H9 (cell line): Measurements from ENCODE around the gene CA11. TPM values are rescaled to one million over a fixed set of nuclear protein-coding genes. Genes with fewer than 3 reads are reported as not detected.
"Not testable (repeated sequence)": the region's sequence is repeated elsewhere in the genome, so short reads cannot be mapped to it uniquely, and the experiment has no call there.

Source experiments
- DNase-seq: peaks from one replicate; pipeline ENCODE4 v3.0.0-alpha.2; 2017
- H2AFZ ChIP-seq: one replicate; pipeline ENCODE4 v1.6.1; 2013; ENCODE audit warnings: mild to moderate bottlenecking, low read length, control low read depth, moderate library complexity
- H2AK5ac ChIP-seq: 2 replicates; pipeline ENCODE4 v1.6.1; 2013; ENCODE audit warnings: low read length, control low read depth, mixed read lengths; ENCODE audit not compliant: insufficient read length
- H2BK120ac ChIP-seq: one replicate; pipeline ENCODE4 v1.6.1; 2013; ENCODE audit warnings: low read depth, mild to moderate bottlenecking, low read length, control low read depth, inconsistent platforms; ENCODE audit not compliant: poor library complexity, severe bottlenecking
- H2BK12ac ChIP-seq: 2 replicates; pipeline ENCODE4 v1.6.1; 2013; ENCODE audit warnings: low read length, control low read depth, mixed read lengths, low read depth; ENCODE audit not compliant: insufficient read length
- H2BK15ac ChIP-seq: 2 replicates; pipeline ENCODE4 v1.6.1; 2013; ENCODE audit warnings: low read depth, low read length, control low read depth
- H2BK20ac ChIP-seq: one replicate; pipeline ENCODE4 v1.6.1; 2013; ENCODE audit warnings: low read depth, mild to moderate bottlenecking, low read length, control low read depth, inconsistent platforms; ENCODE audit not compliant: poor library complexity, severe bottlenecking
- H2BK5ac ChIP-seq: 2 replicates; pipeline ENCODE4 v1.6.1; 2013; ENCODE audit warnings: low read length, control low read depth, mixed read lengths; ENCODE audit not compliant: insufficient read length
- H3K14ac ChIP-seq: 2 replicates; pipeline ENCODE4 v1.6.1; 2013; ENCODE audit warnings: low read length, control low read depth; ENCODE audit not compliant: insufficient read depth
- H3K18ac ChIP-seq: 2 replicates; pipeline ENCODE4 v1.6.1; 2013; ENCODE audit warnings: low read depth, mild to moderate bottlenecking, mixed read lengths, low read length, control low read depth; ENCODE audit not compliant: insufficient read length
- H3K23ac ChIP-seq: 2 replicates; pipeline ENCODE4 v1.6.1; 2013; ENCODE audit warnings: low read length, control low read depth, mixed read lengths, low read depth; ENCODE audit not compliant: insufficient read length
- H3K23me2 ChIP-seq: 2 replicates; pipeline ENCODE4 v1.6.1; 2013; ENCODE audit warnings: low read depth, mild to moderate bottlenecking, mixed read lengths, low read length, control low read depth; ENCODE audit not compliant: insufficient read length, poor library complexity, severe bottlenecking
- H3K27ac ChIP-seq: 2 replicates; pipeline ENCODE4 v1.5.1; 2013; ENCODE audit warnings: low read length, control low read depth, mixed read lengths, low read depth; ENCODE audit not compliant: insufficient read length
- H3K27me3 ChIP-seq: 2 replicates; pipeline ENCODE4 v1.6.1; 2013; ENCODE audit warnings: low read length, control low read depth, inconsistent platforms; ENCODE audit not compliant: insufficient read depth
- H3K4ac ChIP-seq: 2 replicates; pipeline ENCODE4 v1.6.1; 2013; ENCODE audit warnings: low read depth, mild to moderate bottlenecking, control low read depth, inconsistent platforms, low read length, moderate library complexity
- H3K4me1 ChIP-seq: 2 replicates; pipeline ENCODE4 v1.6.1; 2013; ENCODE audit warnings: low read length, control low read depth, inconsistent platforms; ENCODE audit not compliant: insufficient read depth
- H3K4me2 ChIP-seq: 2 replicates; pipeline ENCODE4 v1.6.1; 2013; ENCODE audit warnings: low read length, control low read depth, mixed read lengths; ENCODE audit not compliant: insufficient read length, insufficient read depth
- H3K56ac ChIP-seq: 2 replicates; pipeline ENCODE4 v1.6.1; 2013; ENCODE audit warnings: low read depth, mild to moderate bottlenecking, mixed read lengths, low read length, control low read depth; ENCODE audit not compliant: insufficient read length
- H3K79me1 ChIP-seq: 2 replicates; pipeline ENCODE4 v1.6.1; 2013; ENCODE audit warnings: low read depth, mild to moderate bottlenecking, moderate library complexity, low read length, control low read depth, inconsistent platforms; ENCODE audit not compliant: insufficient read depth, poor library complexity, severe bottlenecking
- H3K79me2 ChIP-seq: 2 replicates; pipeline ENCODE4 v1.6.1; 2013; ENCODE audit warnings: low read length, control low read depth, inconsistent platforms; ENCODE audit not compliant: insufficient read depth
- H3K9ac ChIP-seq: 2 replicates; pipeline ENCODE4 v1.6.1; 2013; ENCODE audit warnings: low read length, control low read depth, mixed read lengths; ENCODE audit not compliant: insufficient read length; ENCODE audit errors: extremely low read depth
- H3K9me3 ChIP-seq: one replicate; pipeline ENCODE4 v1.6.1; 2013; ENCODE audit warnings: low read depth, low read length, inconsistent platforms; ENCODE audit not compliant: control insufficient read depth
- H3T11ph ChIP-seq: one replicate; pipeline ENCODE4 v1.6.1; 2013; ENCODE audit warnings: mild to moderate bottlenecking, low read length, control low read depth, inconsistent platforms
- H4K20me1 ChIP-seq: one replicate; pipeline ENCODE4 v1.6.1; 2013; ENCODE audit not compliant: control insufficient read depth, insufficient read length, insufficient read depth
- H4K5ac ChIP-seq: 2 replicates; pipeline ENCODE4 v1.6.1; 2013; ENCODE audit warnings: low read depth, mild to moderate bottlenecking, mixed read lengths, low read length, control low read depth; ENCODE audit not compliant: insufficient read length
- H4K8ac ChIP-seq: replicated peaks from 2 replicates; pipeline ENCODE4 v1.6.1; 2013; ENCODE audit warnings: low read length, control low read depth, mixed read lengths, low read depth; ENCODE audit not compliant: insufficient read length
- H4K91ac ChIP-seq: 2 replicates; pipeline ENCODE4 v1.6.1; 2013; ENCODE audit warnings: low read depth, mild to moderate bottlenecking, moderate library complexity, mixed read lengths, low read length, control low read depth; ENCODE audit not compliant: insufficient read length
- H3K27ac Mint-ChIP-seq, 3 experiments: 2 replicates in 2 of 3; 3 replicates in 1 of 3; pipeline ENCODE4 v1.8.0; 2020 to 2021; ENCODE audit warnings: mixed read lengths in 3 of 3, mild to moderate bottlenecking in 1 of 3, moderate library complexity in 1 of 3
- H3K27me3 Mint-ChIP-seq: 2 replicates; pipeline ENCODE4 v1.8.0; 2021; ENCODE audit warnings: low read depth, mild to moderate bottlenecking, moderate library complexity, mixed read lengths
- H3K36me3 Mint-ChIP-seq, 3 experiments: 2 replicates in 2 of 3; 3 replicates in 1 of 3; pipeline ENCODE4 v1.8.0; 2020 to 2021; ENCODE audit warnings: low read depth in 3 of 3, mixed read lengths in 3 of 3; ENCODE audit not compliant: insufficient read depth in 1 of 3
- H3K4me1 Mint-ChIP-seq, 2 experiments: 2 replicates each; pipeline ENCODE4 v1.8.0; 2020; ENCODE audit warnings: mixed read lengths in 2 of 2
- H3K4me3 Mint-ChIP-seq, 2 experiments: 2 replicates in 1 of 2; 3 replicates in 1 of 2; pipeline ENCODE4 v1.8.0; 2020 to 2021; ENCODE audit warnings: mild to moderate bottlenecking in 2 of 2, mixed read lengths in 2 of 2, moderate library complexity in 1 of 2
- H3K9me3 Mint-ChIP-seq, 2 experiments: 2 replicates in 1 of 2; 3 replicates in 1 of 2; pipeline ENCODE4 v1.8.0; 2020; ENCODE audit warnings: mild to moderate bottlenecking in 2 of 2, mixed read lengths in 2 of 2, moderate library complexity in 1 of 2
- WGBS: extraction: QIAGEN DNeasy Blood & Tissue Kit; methylation state at CpG from one replicate; pipeline ENCODE4 v1.1.7; 2013; ENCODE audit warnings: missing lambda C conversion rate, low lambda C conversion rate, mixed read lengths; ENCODE audit not compliant: insufficient read length; ENCODE audit errors: extremely low coverage; 5-methylcytosine and 5-hydroxymethylcytosine counted together
- total RNA-seq: library from RNA; stranded (reverse); gene quantifications from 2 replicates; pipeline ENCODE4 v1.2.1, GENCODE V29; 2021
- TF ChIP-seq, protein P1 (sequence below): fragments of 200-600 bp; sonication (generic); conservative IDR thresholded peaks from 3 replicates; pipeline ENCODE4 v1.8.0; 2021; ENCODE audit warnings: antibody characterized with exemption, mild to moderate bottlenecking

CA11 gene
- total RNA-seq, 1 experiment from 2014 or later, result 107 TPM

DNA sequence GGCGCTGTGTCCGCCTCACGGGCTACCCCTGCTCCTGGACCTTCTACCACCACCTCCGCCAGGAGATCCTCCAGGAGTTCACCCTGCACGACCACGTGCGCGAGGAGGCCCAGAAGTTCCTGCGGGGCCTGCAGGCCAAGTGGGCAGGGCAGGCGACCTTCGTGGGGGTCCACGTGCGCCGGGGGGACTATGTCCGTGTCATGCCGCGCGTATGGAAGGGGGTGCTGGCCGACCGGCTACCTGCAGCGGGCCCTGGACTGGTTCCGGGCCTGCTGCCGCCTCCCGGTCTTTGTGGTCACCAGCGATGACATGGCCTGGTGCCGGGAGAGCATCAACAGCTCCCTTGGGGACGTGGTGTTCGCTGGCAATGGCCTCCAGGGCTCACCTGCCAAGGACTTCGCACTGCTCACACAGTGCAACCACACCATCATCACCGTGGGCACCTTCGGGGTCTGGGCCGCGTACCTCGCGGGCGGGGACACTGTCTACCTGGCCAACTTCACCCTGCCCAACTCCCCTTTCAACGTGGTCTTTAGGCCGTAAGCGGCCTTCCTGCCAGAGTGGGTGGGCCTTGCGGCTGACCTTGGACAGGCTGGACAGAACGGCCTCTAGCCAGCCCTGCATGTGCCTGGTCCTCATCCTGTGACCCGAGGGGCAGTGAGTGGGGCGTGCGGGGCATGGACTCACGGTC, 34.6 kb upstream of the CA11 start:
- Histone ChIP-seq H2AK5ac (no peak overlapping the region), H4K20me1 (no peaks in the 10 kb centered on the region), H3K23ac (no peak overlapping the region), H3K23me2 (no peaks in the 10 kb centered on the region), H3K4me2 (no peak overlapping the region), H4K91ac (no peak overlapping the region), H3K79me1 (no peaks in the 10 kb centered on the region), H2BK12ac (no peak overlapping the region), H3K14ac (no peak overlapping the region; the same call in 1 of the 2 replicates), H3K56ac (no peak overlapping the region), H2BK20ac (no peak overlapping the region), H3K9ac (no peak overlapping the region), H3K79me2 (no peaks in the 10 kb centered on the region), H2BK5ac (no peak overlapping the region), H3K9me3 (no peaks in the 10 kb centered on the region), H3K4ac (no peak overlapping the region), H4K5ac (no peak overlapping the region), H2BK15ac (no peak overlapping the region), H3K27ac (no peak overlapping the region), H3T11ph (no peak overlapping the region), H3K27me3 (no peaks in the 10 kb centered on the region; the same call in 1 of the 2 replicates), H2BK120ac (no peak overlapping the region), H4K8ac (no peak overlapping the region), H2AFZ (no peak overlapping the region), H3K4me1 (no peaks in the 10 kb centered on the region), H3K18ac (no peak overlapping the region)
- Mint-ChIP-seq H3K27me3 (peaks cover 9% of the 10 kb centered on the region), H3K27ac (no peak overlapping the region), H3K9me3 (no peaks in the 10 kb centered on the region), H3K36me3 (no peaks in the 10 kb centered on the region; a peak in 1 of 7 replicates), H3K4me1 (peaks cover 3 to 8% of the 10 kb centered on the region in 2 experiments), H3K4me3 (no peak overlapping the region)
- DNase-seq, result no peak
- TF ChIP-seq, protein P1, sequence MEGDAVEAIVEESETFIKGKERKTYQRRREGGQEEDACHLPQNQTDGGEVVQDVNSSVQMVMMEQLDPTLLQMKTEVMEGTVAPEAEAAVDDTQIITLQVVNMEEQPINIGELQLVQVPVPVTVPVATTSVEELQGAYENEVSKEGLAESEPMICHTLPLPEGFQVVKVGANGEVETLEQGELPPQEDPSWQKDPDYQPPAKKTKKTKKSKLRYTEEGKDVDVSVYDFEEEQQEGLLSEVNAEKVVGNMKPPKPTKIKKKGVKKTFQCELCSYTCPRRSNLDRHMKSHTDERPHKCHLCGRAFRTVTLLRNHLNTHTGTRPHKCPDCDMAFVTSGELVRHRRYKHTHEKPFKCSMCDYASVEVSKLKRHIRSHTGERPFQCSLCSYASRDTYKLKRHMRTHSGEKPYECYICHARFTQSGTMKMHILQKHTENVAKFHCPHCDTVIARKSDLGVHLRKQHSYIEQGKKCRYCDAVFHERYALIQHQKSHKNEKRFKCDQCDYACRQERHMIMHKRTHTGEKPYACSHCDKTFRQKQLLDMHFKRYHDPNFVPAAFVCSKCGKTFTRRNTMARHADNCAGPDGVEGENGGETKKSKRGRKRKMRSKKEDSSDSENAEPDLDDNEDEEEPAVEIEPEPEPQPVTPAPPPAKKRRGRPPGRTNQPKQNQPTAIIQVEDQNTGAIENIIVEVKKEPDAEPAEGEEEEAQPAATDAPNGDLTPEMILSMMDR, result no peak
- no CpG with 5 or more reads among the region's 45 CpGs for WGBS

DNA sequence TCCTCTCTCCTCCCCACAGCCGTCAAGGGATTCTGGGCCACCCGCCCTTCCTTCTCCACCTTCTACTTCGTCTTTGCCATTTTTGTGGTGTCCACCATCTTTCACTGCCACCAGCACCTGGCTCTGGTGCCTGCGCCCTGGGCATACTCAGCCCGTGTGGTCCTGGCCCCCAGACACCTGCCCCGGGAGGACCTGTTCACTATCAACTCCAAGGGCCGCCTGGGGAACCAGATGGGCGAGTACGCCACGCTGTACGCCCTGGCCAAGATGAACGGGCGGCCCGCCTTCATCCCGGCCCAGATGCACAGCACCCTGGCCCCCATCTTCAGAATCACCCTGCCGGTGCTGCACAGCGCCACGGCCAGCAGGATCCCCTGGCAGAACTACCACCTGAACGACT, 34.0 kb upstream of the CA11 start:
- not testable (repeated sequence) for H3K18ac ChIP-seq, H2BK120ac ChIP-seq, H3K4me3 Mint-ChIP-seq, H4K20me1 ChIP-seq, H3K4me1 ChIP-seq, H3K9me3 ChIP-seq, H3K23ac ChIP-seq, H3K27me3 ChIP-seq, H2BK15ac ChIP-seq, H4K91ac ChIP-seq, H3K27ac ChIP-seq, H3K14ac ChIP-seq, DNase-seq, H2AFZ ChIP-seq, H3K9ac ChIP-seq, H3K27me3 Mint-ChIP-seq, H3K56ac ChIP-seq, H4K8ac ChIP-seq, H3K79me2 ChIP-seq, H3T11ph ChIP-seq, H3K23me2 ChIP-seq, H3K4me2 ChIP-seq, H2BK20ac ChIP-seq, H3K79me1 ChIP-seq, H3K36me3 Mint-ChIP-seq, H4K5ac ChIP-seq, H3K27ac Mint-ChIP-seq, H3K4ac ChIP-seq, H3K9me3 Mint-ChIP-seq, H2BK5ac ChIP-seq, H2BK12ac ChIP-seq, H2AK5ac ChIP-seq
- peaks cover 5 to 11% of the 10 kb centered on the region in 2 experiments for H3K4me1 Mint-ChIP-seq
- no CpG with 5 or more reads among the region's 19 CpGs for WGBS
